Hippocampal formation (tissue), 2 donors: ENCODE results near the gene FRY.

Experiments used
- DNase-seq, 2 donors: peaks; one replicate each; lab custom pipeline; 2025; lab: John Stamatoyannopoulos, UW

The FRY gene

GRCh38 chr13:32081591-32081990 lies 50.0 kb downstream of the FRY start:
- DNase-seq, result no peak

- DNase-seq, result no peak
Observed at GRCh38 chr13:32086366-32086765, 54.8 kb downstream of the FRY start.

GRCh38 chr13:32086791-32087441 lies 55.3 kb downstream of the FRY start:
- no peak for DNase-seq

- no peak for DNase-seq
Observed at GRCh38 chr13:32087955-32088747, 56.6 kb downstream of the FRY start.

GRCh38 chr13:32092496-32092895 lies 60.9 kb downstream of the FRY start:
- DNase-seq, result no peak

- DNase-seq, result no peak
Observed at GRCh38 chr13:32093006-32093405, 61.4 kb downstream of the FRY start.

GRCh38 chr13:32098272-32098671 lies 66.7 kb downstream of the FRY start:
- no peak for DNase-seq

GRCh38 chr13:32105653-32106313 lies 74.2 kb downstream of the FRY start:
- DNase-seq, result no peak

GRCh38 chr13:32107474-32107873 lies 75.9 kb downstream of the FRY start:
- no peak for DNase-seq

GRCh38 chr13:32107973-32108372 lies 76.4 kb downstream of the FRY start:
- DNase-seq, result no peak

GRCh38 chr13:32113532-32113931 lies 82.0 kb downstream of the FRY start:
- no peak for DNase-seq

GRCh38 chr13:32114284-32114950 lies 82.8 kb downstream of the FRY start:
- no peak for DNase-seq

GRCh38 chr13:32115066-32115465 lies 83.5 kb downstream of the FRY start:
- DNase-seq, result no peak

- DNase-seq, result no peak
Observed at GRCh38 chr13:32116210-32116609, 84.6 kb downstream of the FRY start.

- DNase-seq, result no peak
Observed at GRCh38 chr13:32117001-32117400, 85.4 kb downstream of the FRY start.

GRCh38 chr13:32117701-32118100 lies 86.1 kb downstream of the FRY start:
- no peak for DNase-seq

GRCh38 chr13:32121316-32121715 lies 89.7 kb downstream of the FRY start:
- no peak for DNase-seq

- DNase-seq, result no peak
Observed at GRCh38 chr13:32124743-32125142, 93.2 kb downstream of the FRY start.

- no peak for DNase-seq
Observed at GRCh38 chr13:32125221-32125689, 93.7 kb downstream of the FRY start.

- DNase-seq, result no peak
Observed at GRCh38 chr13:32125751-32126150, 94.2 kb downstream of the FRY start.

GRCh38 chr13:32126278-32126677 lies 94.7 kb downstream of the FRY start:
- DNase-seq, result no peak

- no peak for DNase-seq
Observed at GRCh38 chr13:32126756-32127155, 95.2 kb downstream of the FRY start.
